ENCODE results near the gene NOS1AP. TPM values are rescaled to one million over a fixed set of nuclear protein-coding genes. Genes with fewer than 3 reads are reported as not detected.
A peak's percentile ranks its signal among the peaks of the same experiment; 100 is the strongest.

Gene NOS1AP
- total RNA-seq, 4 donors from 2014 or later, result 1.1 to 3.5 (median 2.6) TPM

DNA sequence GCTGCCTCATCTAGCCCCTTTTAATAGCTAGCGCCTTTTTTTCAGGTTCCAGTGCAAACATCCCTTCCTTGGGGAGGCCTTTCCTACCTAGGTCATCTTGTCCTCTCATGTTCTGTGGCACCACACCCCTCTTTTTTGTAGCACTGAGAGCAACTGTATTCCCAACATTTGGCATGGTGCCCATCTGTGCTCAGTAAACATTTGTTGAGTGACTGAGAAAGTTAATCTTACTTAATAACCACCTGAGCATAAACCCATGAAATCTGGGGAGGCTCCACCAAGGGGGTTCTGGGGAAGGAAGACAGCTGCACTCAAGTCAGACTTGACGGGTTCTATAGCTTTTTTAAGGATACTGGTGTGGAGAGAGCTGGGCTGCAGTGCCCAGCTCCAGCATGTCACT is 90.0 kb downstream of the NOS1AP start:
- DNase-seq (ENCODE audit: low spot score in 2 of 2), result no peak
- H3K4me3 ChIP-seq (ENCODE audit: low read depth, poor library complexity, severe bottlenecking), result no peak overlapping the region
- intact Hi-C loops (cut with DNase I; ENCODE audit: low total_unique reads), result no loop called here
- TF ChIP-seq POLR2A (IDR thresholded peaks at IDR 0.05), result no peak
- TF ChIP-seq, protein P1, sequence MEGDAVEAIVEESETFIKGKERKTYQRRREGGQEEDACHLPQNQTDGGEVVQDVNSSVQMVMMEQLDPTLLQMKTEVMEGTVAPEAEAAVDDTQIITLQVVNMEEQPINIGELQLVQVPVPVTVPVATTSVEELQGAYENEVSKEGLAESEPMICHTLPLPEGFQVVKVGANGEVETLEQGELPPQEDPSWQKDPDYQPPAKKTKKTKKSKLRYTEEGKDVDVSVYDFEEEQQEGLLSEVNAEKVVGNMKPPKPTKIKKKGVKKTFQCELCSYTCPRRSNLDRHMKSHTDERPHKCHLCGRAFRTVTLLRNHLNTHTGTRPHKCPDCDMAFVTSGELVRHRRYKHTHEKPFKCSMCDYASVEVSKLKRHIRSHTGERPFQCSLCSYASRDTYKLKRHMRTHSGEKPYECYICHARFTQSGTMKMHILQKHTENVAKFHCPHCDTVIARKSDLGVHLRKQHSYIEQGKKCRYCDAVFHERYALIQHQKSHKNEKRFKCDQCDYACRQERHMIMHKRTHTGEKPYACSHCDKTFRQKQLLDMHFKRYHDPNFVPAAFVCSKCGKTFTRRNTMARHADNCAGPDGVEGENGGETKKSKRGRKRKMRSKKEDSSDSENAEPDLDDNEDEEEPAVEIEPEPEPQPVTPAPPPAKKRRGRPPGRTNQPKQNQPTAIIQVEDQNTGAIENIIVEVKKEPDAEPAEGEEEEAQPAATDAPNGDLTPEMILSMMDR (IDR thresholded peaks at IDR 0.05), result no peak
- WGBS, 2 donors, result 82 to 83% methylated on average over 2 of the region's 2 CpGs

GRCh38 chr1:162161916-162162550 is 92.5 kb downstream of the NOS1AP start:
- WGBS, 2 donors, result 39 to 44% methylated on average over 7 of the region's 7 CpGs
- intact Hi-C loops (cut with DNase I; ENCODE audit: low total_unique reads), result no loop called here

DNA sequence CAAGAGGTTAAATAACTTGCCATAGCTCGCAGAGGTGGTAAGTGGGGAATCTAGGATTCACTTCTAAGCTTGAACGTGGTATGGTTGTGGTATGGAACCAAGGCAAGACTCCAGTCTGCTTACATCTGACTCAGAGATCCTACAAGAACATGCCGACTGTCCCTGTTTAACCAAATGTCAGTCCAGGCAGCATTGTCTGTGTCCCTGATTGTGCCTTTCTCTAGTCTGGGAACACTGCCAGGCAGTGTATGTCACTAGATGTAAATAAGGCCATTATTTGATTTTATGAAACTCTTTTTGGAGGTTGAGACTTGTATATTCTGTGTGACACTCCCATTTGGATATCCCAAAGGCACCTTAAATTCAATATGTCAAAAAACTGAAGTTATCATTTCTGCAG is 96.0 kb downstream of the NOS1AP start:
- intact Hi-C loops (cut with DNase I; ENCODE audit: low total_unique reads), result no loop called here
- WGBS, 2 donors, result 83 to 90% methylated on average over 3 of the region's 3 CpGs
- H3K4me3 ChIP-seq (ENCODE audit: low read depth, poor library complexity, severe bottlenecking), result no peak overlapping the region
- no peak for TF ChIP-seq POLR2A (IDR thresholded peaks at IDR 0.05)
- TF ChIP-seq, protein P1 (IDR thresholded peaks at IDR 0.05), result no peak
- DNase-seq (ENCODE audit: low spot score in 2 of 2), result no peak

More at GRCh38 chr1:162161916-162162550, 92.5 kb downstream of the NOS1AP start:
- no peak overlapping the region for H3K4me3 ChIP-seq (ENCODE audit: low read depth, poor library complexity, severe bottlenecking)
- DNase-seq (ENCODE audit: low spot score in 2 of 2), result no peak
- TF ChIP-seq, protein P1 (IDR thresholded peaks at IDR 0.05), result no peak
- no peak for TF ChIP-seq POLR2A (IDR thresholded peaks at IDR 0.05)

- TF ChIP-seq POLR2A (IDR thresholded peaks at IDR 0.05), result no peak
- TF ChIP-seq, protein P1 (IDR thresholded peaks at IDR 0.05), result no peak
- DNase-seq (ENCODE audit: low spot score in 2 of 2), result no peak
- 56 to 70% methylated on average over 9 of the region's 9 CpGs for WGBS, 2 donors
- intact Hi-C loops (cut with DNase I; ENCODE audit: low total_unique reads), result no loop called here
- H3K4me3 ChIP-seq (ENCODE audit: low read depth, poor library complexity, severe bottlenecking), result no peak overlapping the region
Observed at GRCh38 chr1:162166917-162167615, 97.6 kb downstream of the NOS1AP start.

GRCh38 chr1:162168261-162168660 is 98.8 kb downstream of the NOS1AP start:
- WGBS, 2 donors, result 64 to 66% methylated on average over 5 of the region's 5 CpGs
- peak in 1 of 2 donors; percentile 22 for DNase-seq (ENCODE audit: low spot score in 2 of 2)
- no peak overlapping the region for H3K4me3 ChIP-seq (ENCODE audit: low read depth, poor library complexity, severe bottlenecking)
- TF ChIP-seq, protein P1 (IDR thresholded peaks at IDR 0.05), result no peak
- no peak for TF ChIP-seq POLR2A (IDR thresholded peaks at IDR 0.05)
- intact Hi-C loops (cut with DNase I; ENCODE audit: low total_unique reads), result no loop called here

All from lower leg skin (tissue), 4 donors.